Mesenteric fat pad (tissue), 1 donor: ENCODE results near the gene IKZF3. TPM values are rescaled to one million over a fixed set of nuclear protein-coding genes. Genes with fewer than 3 reads are reported as not detected.

ENCODE experiments used
- DNase-seq: peaks from one replicate; pipeline ENCODE4 v3.0.0-alpha.2; 2020; ENCODE audit warnings: low spot score
- total RNA-seq: library from RNA; stranded (reverse); fragmentation: NEBNext Ultra II Directional; extraction: Animal tissue kit (Norgen Biotek cat#: 25700); gene quantifications from one replicate; pipeline ENCODE4 v1.2.1, GENCODE V29; 2021
- donor health status: DM: yes; HTN: yes; CAD: no.

The IKZF3 gene
- total RNA-seq, 1 donor from 2014 or later = 1.3 TPM

GRCh38 chr17:39818358-39819000 lies 45.6 kb downstream of the IKZF3 start:
- no peak for DNase-seq

- DNase-seq = no peak
Observed at GRCh38 chr17:39816272-39816671, 47.8 kb downstream of the IKZF3 start.

- DNase-seq = no peak
Observed at GRCh38 chr17:39814497-39814896, 49.6 kb downstream of the IKZF3 start.

GRCh38 chr17:39813631-39814030 lies 50.5 kb downstream of the IKZF3 start:
- DNase-seq = no peak

GRCh38 chr17:39812466-39812865 lies 51.6 kb downstream of the IKZF3 start:
- no peak for DNase-seq

GRCh38 chr17:39810939-39811728 lies 53.0 kb downstream of the IKZF3 start:
- no peak for DNase-seq

GRCh38 chr17:39809221-39809620 lies 54.9 kb downstream of the IKZF3 start:
- no peak for DNase-seq

- DNase-seq = no peak
Observed at GRCh38 chr17:39808409-39808997, 55.6 kb downstream of the IKZF3 start.

GRCh38 chr17:39804839-39805238 lies 59.3 kb downstream of the IKZF3 start:
- no peak for DNase-seq

- no peak for DNase-seq
Observed at GRCh38 chr17:39801055-39801454, 63.1 kb downstream of the IKZF3 start.

- DNase-seq = no peak
Observed at GRCh38 chr17:39800540-39800939, 63.6 kb downstream of the IKZF3 start.

- DNase-seq = no peak
Observed at GRCh38 chr17:39799395-39799794, 64.7 kb downstream of the IKZF3 start.

- no peak for DNase-seq
Observed at GRCh38 chr17:39794249-39794970, 69.7 kb downstream of the IKZF3 start.

- no peak for DNase-seq
Observed at GRCh38 chr17:39793301-39793872, 70.7 kb downstream of the IKZF3 start.

GRCh38 chr17:39792526-39793221 lies 71.4 kb downstream of the IKZF3 start:
- no peak for DNase-seq

GRCh38 chr17:39791111-39791992 lies 72.8 kb downstream of the IKZF3 start:
- DNase-seq = no peak

GRCh38 chr17:39787743-39788484 lies 76.2 kb downstream of the IKZF3 start:
- DNase-seq = no peak

- no peak for DNase-seq
Observed at GRCh38 chr17:39787041-39787440, 77.1 kb downstream of the IKZF3 start.

- DNase-seq = no peak
Observed at GRCh38 chr17:39782980-39783379, 81.1 kb downstream of the IKZF3 start.
